IPS-NIHi7 (cell line): ENCODE data around the gene GLP2R.

ENCODE experiments used
- DNase-seq: peaks from one replicate; pipeline ENCODE4 v3.0.0; 2012; ENCODE audit warnings: mixed read lengths; ENCODE audit errors: extremely low spot score

GLP2R gene

GRCh38 chr17:9814337-9814945 is 11.3 kb upstream of the GLP2R start:
- no peak for DNase-seq

- no peak for DNase-seq
These were observed 9.3 kb upstream of the GLP2R start for GRCh38 chr17:9816472-9816871.

- DNase-seq: peak; percentile 81
These were observed 8.6 kb upstream of the GLP2R start for GRCh38 chr17:9817086-9817485.

- no peak for DNase-seq
These were observed 7.0 kb upstream of the GLP2R start for GRCh38 chr17:9818760-9819159.

- no peak for DNase-seq
These were observed 5.3 kb upstream of the GLP2R start for GRCh38 chr17:9820448-9820847.

GRCh38 chr17:9821921-9822320 is 3.8 kb upstream of the GLP2R start, which contains the start of gene GSG1L2:
Gene GSG1L2 (minus strand): TSS chr17:9822079. CDS start chr17:9822071, 8 bp downstream.
- DNase-seq: no peak

GRCh38 chr17:9824094-9824493 is 1.6 kb upstream of the GLP2R start:
- peak; percentile 46 for DNase-seq

GRCh38 chr17:9824797-9825338 is 856 bp upstream of the GLP2R start:
- DNase-seq: no peak

- no peak for DNase-seq
These were observed 2.9 kb downstream of the GLP2R start for GRCh38 chr17:9828296-9829295.

- no peak for DNase-seq
These were observed 3.6 kb downstream of the GLP2R start for GRCh38 chr17:9829343-9829742.

- no peak for DNase-seq
These were observed 5.0 kb downstream of the GLP2R start for GRCh38 chr17:9830711-9831110.

- no peak for DNase-seq
These were observed 8.2 kb downstream of the GLP2R start for GRCh38 chr17:9833922-9834321.

- no peak for DNase-seq
These were observed 12.1 kb downstream of the GLP2R start for GRCh38 chr17:9837551-9838471.

- peak; percentile 68 for DNase-seq
These were observed 13.7 kb downstream of the GLP2R start for GRCh38 chr17:9839433-9839832.

GRCh38 chr17:9842057-9842758 is 16.5 kb downstream of the GLP2R start:
- DNase-seq: no peak

- DNase-seq: no peak
These were observed 17.7 kb downstream of the GLP2R start for GRCh38 chr17:9843152-9844010.

- DNase-seq: no peak
These were observed 18.4 kb downstream of the GLP2R start for GRCh38 chr17:9844153-9844552.

GRCh38 chr17:9845306-9845705 is 19.6 kb downstream of the GLP2R start:
- DNase-seq: no peak

- no peak for DNase-seq
These were observed 24.4 kb downstream of the GLP2R start for GRCh38 chr17:9850151-9850550.

- no peak for DNase-seq
These were observed 28.5 kb downstream of the GLP2R start for GRCh38 chr17:9854255-9854654.
